ENCODE data around the gene MOSMO. TPM values are rescaled to one million over a fixed set of nuclear protein-coding genes. Genes with fewer than 3 reads are reported as not detected.
A peak's percentile ranks its signal among the peaks of the same experiment; 100 is the strongest.

MOSMO gene
- total and polyA plus RNA-seq, 9 of the 15 experiments (the other 6 are each of a cell fraction or from before 2014, with no cell fraction given): 1.9 to 13.3 (median 7.7) TPM

DNA sequence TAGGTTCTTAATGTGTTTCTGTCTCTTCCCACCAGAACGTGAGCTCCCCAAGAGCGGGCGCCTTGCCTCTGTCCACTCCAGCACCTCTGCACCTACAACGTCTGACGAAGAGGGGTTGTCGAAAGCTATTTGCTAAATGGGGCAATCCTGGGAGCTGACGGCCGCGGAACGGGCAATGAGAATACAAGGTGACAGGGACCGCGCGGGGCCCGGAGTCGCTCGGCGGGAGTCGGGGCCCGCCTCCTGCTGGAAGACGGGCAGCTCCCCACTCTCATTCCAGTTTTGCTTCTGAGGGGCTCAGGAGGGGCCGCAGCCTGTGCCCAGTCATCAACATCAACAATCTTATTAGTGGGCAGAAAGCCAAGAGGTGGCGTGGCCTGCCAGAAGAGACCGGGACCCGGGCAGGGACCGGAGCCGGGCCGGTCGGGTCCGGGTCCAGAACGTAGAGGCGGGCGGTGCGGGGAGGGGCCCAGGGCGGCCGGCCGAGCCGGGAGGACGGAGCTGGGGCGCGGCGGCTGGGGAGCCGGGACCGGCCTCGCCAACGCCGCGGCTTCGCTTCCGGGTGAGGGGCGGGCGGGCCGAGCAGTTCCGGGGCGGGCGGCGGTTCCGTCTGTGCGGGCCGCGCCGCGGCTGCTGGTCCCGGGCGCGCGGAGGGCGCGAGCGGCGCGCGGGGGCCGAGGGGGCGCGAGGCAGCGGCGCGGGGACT, at the start of gene MOSMO (continued):
- TF ChIP-seq SREBF2 (CRISPR knock-in tag; IDR thresholded peaks at IDR 0.05) (no peak), ZNF408 (CRISPR knock-in tag; IDR thresholded peaks at IDR 0.05; ENCODE audit: low read depth) (no peak), ASH1L (IDR thresholded peaks at IDR 0.05; ENCODE audit: borderline replicate concordance, low read depth, partially characterized antibody) (no peak), PHB (CRISPR knock-in tag; IDR thresholded peaks at IDR 0.05) (no peak), BACH1 (tag; IDR thresholded peaks at IDR 0.05) (no peak), POLR2A (conservative IDR thresholded peaks at IDR 0.05) (peak; percentile 68), KLF16 (IDR thresholded peaks at IDR 0.05) (no peak), ZNF354B (CRISPR knock-in tag; IDR thresholded peaks at IDR 0.05) (no peak), ZNF398 (CRISPR knock-in tag; IDR thresholded peaks at IDR 0.05) (no peak), RHOXF2B (CRISPR knock-in tag; conservative IDR thresholded peaks at IDR 0.05) (no peak), ZFP91 (CRISPR knock-in tag; IDR thresholded peaks at IDR 0.05) (no peak), RBM22 (IDR thresholded peaks at IDR 0.05; ENCODE audit: low read depth, low read length, poor library complexity, severe bottlenecking) (no peak), TBP (optimal IDR thresholded peaks at IDR 0.05; ENCODE audit: low read depth, low read length) (no peak), SRSF7 (optimal IDR thresholded peaks at IDR 0.05; ENCODE audit: low read depth, low read length) (no peak), DLX4 (CRISPR knock-in tag; IDR thresholded peaks at IDR 0.05) (no peak), PTTG1 (tag; IDR thresholded peaks at IDR 0.05; ENCODE audit: low read depth) (no peak), BCOR (IDR thresholded peaks at IDR 0.05) (no peak)
- TF ChIP-seq, protein P1, sequence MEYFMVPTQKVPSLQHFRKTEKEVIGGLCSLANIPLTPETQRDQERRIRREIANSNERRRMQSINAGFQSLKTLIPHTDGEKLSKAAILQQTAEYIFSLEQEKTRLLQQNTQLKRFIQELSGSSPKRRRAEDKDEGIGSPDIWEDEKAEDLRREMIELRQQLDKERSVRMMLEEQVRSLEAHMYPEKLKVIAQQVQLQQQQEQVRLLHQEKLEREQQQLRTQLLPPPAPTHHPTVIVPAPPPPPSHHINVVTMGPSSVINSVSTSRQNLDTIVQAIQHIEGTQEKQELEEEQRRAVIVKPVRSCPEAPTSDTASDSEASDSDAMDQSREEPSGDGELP (CRISPR knock-in tag; IDR thresholded peaks at IDR 0.05; ENCODE audit: borderline replicate concordance): peak; percentile 47; the same call in 1 of the 2 replicates
- TF ChIP-seq, protein P2, sequence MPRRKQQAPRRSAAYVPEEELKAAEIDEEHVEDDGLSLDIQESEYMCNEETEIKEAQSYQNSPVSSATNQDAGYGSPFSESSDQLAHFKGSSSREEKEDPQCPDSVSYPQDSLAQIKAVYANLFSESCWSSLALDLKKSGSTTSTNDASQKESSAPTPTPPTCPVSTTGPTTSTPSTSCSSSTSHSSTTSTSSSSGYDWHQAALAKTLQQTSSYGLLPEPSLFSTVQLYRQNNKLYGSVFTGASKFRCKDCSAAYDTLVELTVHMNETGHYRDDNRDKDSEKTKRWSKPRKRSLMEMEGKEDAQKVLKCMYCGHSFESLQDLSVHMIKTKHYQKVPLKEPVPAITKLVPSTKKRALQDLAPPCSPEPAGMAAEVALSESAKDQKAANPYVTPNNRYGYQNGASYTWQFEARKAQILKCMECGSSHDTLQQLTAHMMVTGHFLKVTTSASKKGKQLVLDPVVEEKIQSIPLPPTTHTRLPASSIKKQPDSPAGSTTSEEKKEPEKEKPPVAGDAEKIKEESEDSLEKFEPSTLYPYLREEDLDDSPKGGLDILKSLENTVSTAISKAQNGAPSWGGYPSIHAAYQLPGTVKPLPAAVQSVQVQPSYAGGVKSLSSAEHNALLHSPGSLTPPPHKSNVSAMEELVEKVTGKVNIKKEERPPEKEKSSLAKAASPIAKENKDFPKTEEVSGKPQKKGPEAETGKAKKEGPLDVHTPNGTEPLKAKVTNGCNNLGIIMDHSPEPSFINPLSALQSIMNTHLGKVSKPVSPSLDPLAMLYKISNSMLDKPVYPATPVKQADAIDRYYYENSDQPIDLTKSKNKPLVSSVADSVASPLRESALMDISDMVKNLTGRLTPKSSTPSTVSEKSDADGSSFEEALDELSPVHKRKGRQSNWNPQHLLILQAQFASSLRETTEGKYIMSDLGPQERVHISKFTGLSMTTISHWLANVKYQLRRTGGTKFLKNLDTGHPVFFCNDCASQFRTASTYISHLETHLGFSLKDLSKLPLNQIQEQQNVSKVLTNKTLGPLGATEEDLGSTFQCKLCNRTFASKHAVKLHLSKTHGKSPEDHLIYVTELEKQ (CRISPR knock-in tag; IDR thresholded peaks at IDR 0.05): no peak
- TF ChIP-seq, protein P3, sequence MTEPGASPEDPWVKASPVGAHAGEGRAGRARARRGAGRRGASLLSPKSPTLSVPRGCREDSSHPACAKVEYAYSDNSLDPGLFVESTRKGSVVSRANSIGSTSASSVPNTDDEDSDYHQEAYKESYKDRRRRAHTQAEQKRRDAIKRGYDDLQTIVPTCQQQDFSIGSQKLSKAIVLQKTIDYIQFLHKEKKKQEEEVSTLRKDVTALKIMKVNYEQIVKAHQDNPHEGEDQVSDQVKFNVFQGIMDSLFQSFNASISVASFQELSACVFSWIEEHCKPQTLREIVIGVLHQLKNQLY (CRISPR knock-in tag; conservative IDR thresholded peaks at IDR 0.05): no peak
